ENCODE measurements around the gene RAB23. TPM values are rescaled to one million over a fixed set of nuclear protein-coding genes. Genes with fewer than 3 reads are reported as not detected.

The RAB23 gene
- total RNA-seq, 2 donors from 2014 or later: 6.3 to 21.1 TPM

- no peak for DNase-seq
- no peak overlapping the region for H3K27ac ChIP-seq
- no peak overlapping the region for H3K4me3 ChIP-seq
- no peaks in the 10 kb centered on the region for H3K4me1 ChIP-seq
- H3K27me3 ChIP-seq: no peaks in the 10 kb centered on the region
- H3K9ac ChIP-seq (ENCODE audit: low read depth in 2 of 2, low read length in 2 of 2): no peak overlapping the region
- TF ChIP-seq CTCF (IDR thresholded peaks at IDR 0.05): no peak
- H3K36me3 ChIP-seq: no peaks in the 10 kb centered on the region
- intact Hi-C loops (cut with DNase I): no loop called here
- no peaks in the 10 kb centered on the region for H3K9me3 ChIP-seq
Measured at GRCh38 chr6:57242505-57242904, 20.4 kb upstream of the RAB23 start.

- TF ChIP-seq CTCF (IDR thresholded peaks at IDR 0.05): no peak
- intact Hi-C loops (cut with DNase I): no loop called here
- Histone ChIP-seq H3K4me1 (no peaks in the 10 kb centered on the region), H3K9me3 (no peaks in the 10 kb centered on the region), H3K27me3 (no peaks in the 10 kb centered on the region), H3K4me3 (no peak overlapping the region), H3K36me3 (no peaks in the 10 kb centered on the region), H3K27ac (no peak overlapping the region), H3K9ac (ENCODE audit: low read depth in 2 of 2, low read length in 2 of 2) (no peak overlapping the region)
- no peak for DNase-seq
Measured at GRCh38 chr6:57226221-57226620, 4.1 kb upstream of the RAB23 start.

- Histone ChIP-seq H3K4me1 (no peaks in the 10 kb centered on the region), H3K27ac (no peak overlapping the region), H3K36me3 (no peaks in the 10 kb centered on the region), H3K27me3 (no peaks in the 10 kb centered on the region), H3K9ac (ENCODE audit: low read depth in 2 of 2, low read length in 2 of 2) (no peak overlapping the region), H3K9me3 (no peaks in the 10 kb centered on the region), H3K4me3 (no peak overlapping the region)
- TF ChIP-seq CTCF (IDR thresholded peaks at IDR 0.05): no peak
- DNase-seq: no peak
- intact Hi-C loops (cut with DNase I): loop anchor here (5.0 kb wide), 1 partner anchor 573 kb away; no protein-coding TSS in a partner anchor
Measured at GRCh38 chr6:57224769-57225515, 2.8 kb upstream of the RAB23 start.

- peak overlapping the region; percentile 99 for H3K4me3 ChIP-seq
- H3K27ac ChIP-seq: peak overlapping the region; percentile 90
- no peaks in the 10 kb centered on the region for H3K4me1 ChIP-seq
- TF ChIP-seq CTCF (IDR thresholded peaks at IDR 0.05): no peak
- no peaks in the 10 kb centered on the region for H3K27me3 ChIP-seq
- intact Hi-C loops (cut with DNase I): loop anchor here (5.0 kb wide), 1 partner anchor 570 kb away; no protein-coding TSS in a partner anchor
- DNase-seq: peak; percentile 35
- H3K9ac ChIP-seq (ENCODE audit: low read depth in 2 of 2, low read length in 2 of 2): peak overlapping the region; percentile 80 to 83
- H3K36me3 ChIP-seq: no peaks in the 10 kb centered on the region
- no peaks in the 10 kb centered on the region for H3K9me3 ChIP-seq
Measured at GRCh38 chr6:57222743-57223077, 603 bp upstream of the RAB23 start.

GRCh38 chr6:57221191-57221935 is 744 bp downstream of the RAB23 start:
- intact Hi-C loops (cut with DNase I): loop anchor here (5.0 kb wide), 1 partner anchor 569 kb away; no protein-coding TSS in a partner anchor
- DNase-seq: peak; percentile 80
- Histone ChIP-seq H3K9ac (ENCODE audit: low read depth in 2 of 2, low read length in 2 of 2) (peak overlapping the region; percentile 80 to 83), H3K4me3 (peak overlapping the region; percentile 99), H3K36me3 (no peaks in the 10 kb centered on the region), H3K27ac (peak overlapping the region; percentile 90), H3K27me3 (no peaks in the 10 kb centered on the region), H3K4me1 (peaks cover 5% of the 10 kb centered on the region), H3K9me3 (no peaks in the 10 kb centered on the region)
- TF ChIP-seq CTCF (IDR thresholded peaks at IDR 0.05): peak; percentile 40
